Fibroblast of skin of right biceps (primary cell): ENCODE results near the gene NAA80.

Experiments
- DNase-seq: peaks from one replicate; pipeline ENCODE4 v3.0.0-alpha.2; 2013

The NAA80 gene

DNA sequence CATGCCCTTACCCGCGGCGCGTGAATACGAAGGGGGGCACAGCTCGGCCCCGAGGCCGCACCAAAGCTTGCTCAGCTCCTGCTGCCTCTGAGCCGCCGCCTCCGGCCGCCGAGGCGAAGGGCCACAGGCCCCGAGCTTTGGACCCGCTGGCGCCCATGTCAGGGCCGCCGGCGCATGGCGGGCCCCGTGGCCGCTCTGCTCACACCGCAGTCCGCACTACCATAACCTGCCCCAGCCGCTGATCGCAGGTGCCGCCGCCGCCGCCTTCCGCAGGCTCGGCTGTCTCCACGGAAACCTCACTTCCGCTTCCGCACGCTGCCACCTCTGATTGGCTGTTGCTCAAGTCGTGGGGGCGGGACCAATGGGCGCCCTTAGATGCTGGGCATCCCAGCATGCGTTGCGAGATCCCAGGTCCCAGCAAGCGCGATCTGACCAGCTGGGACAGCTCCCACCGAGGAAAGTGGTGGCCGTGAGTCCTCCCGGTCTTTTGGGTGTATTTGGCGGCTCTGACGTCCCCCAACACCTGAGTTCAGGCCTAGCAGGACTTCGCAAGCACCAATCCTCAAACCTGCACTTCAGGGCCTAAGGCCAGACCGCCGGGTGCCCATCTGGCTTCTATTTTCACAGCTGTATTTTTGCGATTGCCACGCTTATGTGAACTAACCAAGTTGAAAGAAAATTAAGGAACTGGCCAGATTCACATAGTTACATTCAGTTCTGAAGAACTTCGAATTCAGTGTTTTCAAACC lies 28.9 kb upstream of the NAA80 start, which contains the start of gene TUSC2:
Gene TUSC2 (minus strand): TSS at position 281 of the 749 bp plus-strand sequence. CDS start 124 bp downstream, at position 157.
- peak; percentile 94 for DNase-seq

DNA sequence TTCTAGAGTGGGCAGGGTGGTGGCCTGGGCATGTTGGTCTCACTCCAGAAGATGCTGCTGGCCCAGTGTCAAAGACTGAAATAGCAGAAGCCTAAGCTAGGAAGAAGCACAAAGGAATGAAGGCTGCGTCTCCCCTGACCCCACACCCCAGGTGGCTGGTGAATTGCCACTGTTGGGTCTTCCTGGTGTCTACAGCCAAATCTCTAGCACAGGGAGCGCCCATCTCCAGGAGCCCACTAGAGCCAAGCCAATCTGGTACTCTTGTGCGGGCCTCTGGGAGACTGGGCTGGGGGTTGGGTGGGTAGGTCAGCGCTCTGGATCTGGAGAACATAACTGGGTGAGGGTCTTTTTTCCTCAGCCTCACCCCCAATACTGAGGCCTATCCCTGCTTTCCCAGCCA lies 27.9 kb upstream of the NAA80 start:
- no peak for DNase-seq

DNA sequence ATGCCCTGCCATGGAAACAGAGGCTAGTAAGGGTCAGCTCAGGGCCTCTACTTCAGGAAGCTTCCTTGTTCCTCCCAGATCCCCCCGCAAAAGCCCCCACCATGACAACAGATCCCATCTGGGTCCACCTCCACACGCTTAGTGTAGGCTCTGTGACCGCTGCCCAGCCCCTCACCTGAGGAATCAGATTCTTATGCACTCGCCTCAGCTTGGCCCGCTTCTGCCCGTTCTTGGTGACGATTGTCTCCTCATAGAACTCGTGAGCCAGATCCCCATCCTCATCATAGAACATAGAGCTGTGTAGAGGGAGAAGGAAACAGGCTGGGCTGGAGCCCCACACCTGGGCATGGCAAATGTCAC lies 27.0 kb upstream of the NAA80 start:
- DNase-seq: no peak

DNA sequence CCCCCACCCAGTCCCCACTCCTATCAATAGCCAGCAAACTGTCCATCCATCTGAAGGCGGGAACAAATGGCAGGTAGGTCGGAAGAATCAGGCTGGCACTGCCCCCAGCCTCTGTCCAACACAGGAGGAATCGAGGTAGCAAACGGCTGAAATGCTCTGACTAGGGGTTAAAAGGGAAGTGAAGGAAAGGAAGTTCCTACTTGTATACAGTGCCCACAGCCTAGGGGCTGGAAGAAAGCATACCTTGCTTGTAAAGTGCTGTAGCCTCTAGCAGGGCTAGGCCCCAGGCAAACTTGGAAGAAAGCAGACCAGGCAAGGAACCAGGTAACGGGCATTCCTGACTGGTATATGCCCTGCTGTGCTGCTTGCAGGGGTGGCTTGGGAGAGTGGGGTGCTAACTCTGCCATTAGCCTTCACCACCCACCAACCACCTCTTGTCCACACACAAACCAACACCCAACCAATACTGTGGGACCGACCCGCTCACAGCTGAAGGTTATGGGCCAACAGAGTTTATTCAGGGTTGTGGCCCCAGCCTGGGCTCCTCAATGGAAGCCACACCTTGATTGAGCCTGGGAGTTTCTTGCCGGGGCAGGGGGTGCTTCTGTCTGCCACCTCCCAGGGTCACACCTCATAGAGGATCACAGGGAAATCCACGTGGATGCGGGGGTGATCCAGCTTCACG lies 26.4 kb upstream of the NAA80 start:
- no peak for DNase-seq

DNA sequence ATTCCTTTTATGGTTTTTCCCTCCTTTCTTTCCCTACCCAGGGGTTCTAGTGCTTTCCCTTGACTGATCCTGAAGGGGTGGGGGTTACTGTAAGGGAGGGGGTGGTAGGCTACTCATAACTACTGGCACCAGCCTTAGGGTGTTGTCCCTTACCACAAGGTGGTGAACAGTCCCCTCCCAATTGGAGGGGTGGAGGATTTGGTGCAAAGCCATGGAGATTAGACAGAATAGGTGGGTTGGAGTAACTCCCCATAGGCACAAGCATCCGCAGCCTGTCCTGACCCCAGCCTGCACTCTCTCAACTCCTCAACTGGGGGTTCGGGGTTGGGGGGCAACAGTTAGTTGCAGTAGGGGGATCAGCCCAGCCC lies 25.9 kb upstream of the NAA80 start:
- no peak for DNase-seq

DNA sequence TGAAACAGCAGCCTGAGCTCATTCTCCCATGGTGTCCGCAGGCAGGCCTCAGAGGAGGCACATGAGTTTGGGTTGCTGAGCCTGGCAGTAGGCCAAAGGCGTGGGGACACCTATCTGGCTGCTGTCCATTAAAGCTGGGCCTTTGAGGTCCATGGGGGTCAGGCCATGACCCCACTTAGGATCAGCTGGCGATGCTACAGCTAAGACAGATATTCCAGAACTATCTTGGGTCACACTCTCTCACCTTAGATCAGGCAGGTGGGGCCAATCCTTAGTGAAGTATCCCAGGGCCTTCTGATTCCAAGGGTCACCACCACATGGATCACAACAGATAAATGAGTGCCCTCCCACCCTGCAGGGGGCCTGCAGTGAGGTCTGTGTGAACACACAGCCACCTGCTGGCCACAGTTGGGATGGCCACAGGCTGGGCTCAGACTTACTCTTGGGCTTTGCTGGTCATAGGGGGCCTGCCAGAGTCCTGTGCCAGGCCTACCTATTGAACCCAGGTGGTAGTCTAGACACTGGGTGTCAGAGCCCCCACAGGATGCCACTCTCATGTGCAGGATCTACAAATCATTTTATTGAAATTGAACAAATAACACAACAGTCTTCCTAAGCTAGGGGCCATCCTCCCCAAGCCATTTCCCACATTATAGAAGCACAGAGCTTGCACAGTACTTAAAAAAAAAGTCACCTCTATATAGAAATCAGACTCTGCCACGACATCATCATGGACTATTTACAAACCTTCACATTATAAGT lies 25.3 kb upstream of the NAA80 start:
- DNase-seq: peak; percentile 64

DNA sequence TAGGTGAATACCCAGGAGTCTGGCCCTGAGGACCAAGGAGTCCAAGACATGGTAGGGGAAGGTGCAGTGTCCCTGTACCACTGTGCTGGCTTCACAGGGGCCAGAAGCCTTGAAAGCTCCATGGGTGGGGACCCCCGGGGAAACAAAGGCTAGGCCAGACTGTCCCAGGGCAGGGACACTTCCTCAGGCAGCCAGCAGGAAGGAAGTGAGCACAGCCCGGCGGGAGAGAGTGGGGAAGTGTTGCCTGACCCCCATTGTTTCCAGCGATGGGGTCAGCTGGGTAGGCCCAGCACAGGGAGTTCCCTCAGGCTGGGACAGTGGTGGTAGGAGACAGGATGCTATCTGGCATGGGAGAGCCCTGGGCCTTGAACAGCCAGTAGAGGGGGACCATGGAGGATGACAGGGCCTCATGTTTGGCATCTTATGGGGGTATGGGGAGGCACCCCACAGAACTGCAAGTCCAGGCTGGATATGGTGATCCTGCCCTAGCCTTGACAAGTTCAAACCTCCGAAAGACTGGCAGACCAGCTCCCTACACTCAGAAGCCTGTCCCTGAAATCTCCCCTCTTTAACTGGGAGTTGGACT lies 24.5 kb upstream of the NAA80 start:
- no peak for DNase-seq

DNA sequence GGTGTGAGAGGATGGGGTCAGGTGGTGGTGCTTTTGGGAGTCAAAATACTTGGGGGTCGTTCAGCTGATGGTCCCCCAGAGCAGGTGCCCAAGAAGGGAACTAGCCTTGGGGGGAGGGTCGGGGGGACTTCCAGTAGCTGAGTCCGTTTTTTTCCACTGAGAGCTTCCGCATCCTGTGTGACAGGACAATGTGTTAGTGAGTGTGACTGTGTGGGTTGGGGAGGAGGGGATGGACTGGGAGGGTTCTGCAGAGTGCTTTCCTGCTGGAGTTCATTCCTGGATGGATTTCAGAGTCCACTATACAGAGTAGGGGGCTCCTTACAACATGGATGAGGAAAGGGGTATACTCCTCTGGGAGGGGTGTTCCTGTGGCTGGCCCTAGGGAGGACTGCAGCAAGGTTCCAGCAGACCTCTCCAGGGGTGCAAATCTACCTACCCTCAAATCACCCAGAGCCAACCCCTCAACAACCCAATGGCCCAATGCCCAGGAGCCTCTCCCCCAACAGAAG lies 23.9 kb upstream of the NAA80 start:
- no peak for DNase-seq

DNA sequence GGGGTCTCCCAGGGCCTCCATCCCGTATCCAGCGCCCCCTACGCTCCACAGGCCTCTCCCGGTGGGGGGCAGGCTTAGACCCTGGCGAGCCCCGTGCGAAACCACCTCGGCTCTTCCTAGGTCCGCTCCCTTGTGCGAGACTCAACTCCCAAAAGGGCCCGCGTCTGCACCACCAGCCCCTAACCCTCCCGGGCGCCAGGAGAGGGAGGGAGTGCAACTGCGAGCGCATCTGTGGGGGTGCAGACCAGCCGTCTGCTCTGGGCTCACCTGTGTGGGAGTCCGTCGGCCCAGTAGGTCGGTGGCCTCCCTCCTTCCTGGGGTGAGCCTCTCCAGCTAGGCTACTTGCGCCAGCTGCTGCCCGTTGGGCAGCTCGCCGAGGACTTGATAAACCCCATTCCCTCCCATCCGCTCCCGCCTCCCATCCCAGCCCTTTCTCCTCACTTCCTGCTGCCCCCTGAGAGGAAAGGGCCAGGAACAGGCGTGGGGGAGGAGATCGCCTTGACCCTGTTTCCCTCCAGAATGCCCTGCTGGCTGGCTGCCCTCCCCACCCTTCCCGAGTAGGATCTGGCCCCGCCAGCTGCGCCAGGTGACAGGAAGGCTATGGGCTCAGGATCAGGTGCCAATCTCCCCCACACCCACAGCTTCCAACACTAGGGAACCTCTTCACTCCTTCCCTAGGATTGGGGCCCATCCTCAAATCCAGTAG lies 23.3 kb upstream of the NAA80 start, which contains the start of gene HYAL2:
Gene HYAL2 (minus strand): TSS at position 360 of the 706 bp plus-strand sequence. CDS start 2,256 bp downstream, outside the sequence.
- DNase-seq: no peak

DNA sequence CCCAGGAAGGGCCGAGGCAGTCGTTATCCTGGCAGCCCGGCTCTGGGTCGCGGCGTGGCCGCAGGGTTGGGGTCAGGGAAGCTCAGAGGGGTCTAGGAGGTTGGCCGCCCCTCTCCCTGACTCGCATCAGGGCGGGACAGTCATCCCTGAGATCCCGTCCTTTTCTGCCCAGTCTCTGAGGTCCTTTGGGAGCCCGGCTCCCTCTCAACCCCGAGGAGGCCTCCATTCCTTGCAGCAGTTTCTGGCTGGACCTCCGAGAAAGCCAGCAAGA lies 22.8 kb upstream of the NAA80 start:
- DNase-seq: no peak

DNA sequence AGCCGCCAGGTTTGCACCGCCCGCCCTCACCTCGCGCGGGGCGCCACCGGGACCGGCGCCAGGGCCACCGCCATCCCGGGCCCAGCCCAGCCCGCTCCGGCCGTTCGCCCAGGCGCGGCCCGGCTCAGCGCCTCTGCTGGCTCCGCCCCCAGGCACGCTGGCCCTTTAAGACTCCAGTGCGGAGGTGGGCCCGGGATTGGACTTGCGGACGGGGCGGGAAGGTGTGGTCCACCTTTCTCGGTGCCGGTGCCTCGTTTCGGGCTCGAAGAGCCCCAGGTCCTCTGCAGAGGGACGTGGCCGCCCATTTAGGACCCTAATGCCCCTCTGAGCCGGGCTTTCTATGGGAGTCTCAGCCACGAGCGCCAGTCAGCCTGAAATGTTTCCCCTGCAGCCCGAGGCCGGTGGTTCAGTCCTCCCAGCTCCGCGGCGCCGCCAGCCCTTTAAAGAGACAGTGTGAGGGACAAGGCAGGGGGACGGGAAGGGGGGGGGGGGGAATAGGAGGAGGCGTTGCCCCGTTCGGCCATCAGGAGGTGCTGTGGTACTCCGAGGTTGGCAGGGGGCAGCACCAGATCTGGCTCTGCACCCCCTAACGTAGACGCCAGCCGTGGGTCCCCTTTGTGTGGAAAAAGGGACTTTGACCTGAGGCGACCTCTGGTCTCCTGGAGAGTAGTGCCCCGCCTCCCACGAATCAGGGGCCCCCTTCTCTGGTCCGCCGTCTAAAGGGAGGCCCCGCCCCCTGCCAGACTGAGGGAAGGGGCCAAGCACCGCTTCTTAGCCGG lies 22.3 kb upstream of the NAA80 start:
- peak; percentile 91 for DNase-seq

DNA sequence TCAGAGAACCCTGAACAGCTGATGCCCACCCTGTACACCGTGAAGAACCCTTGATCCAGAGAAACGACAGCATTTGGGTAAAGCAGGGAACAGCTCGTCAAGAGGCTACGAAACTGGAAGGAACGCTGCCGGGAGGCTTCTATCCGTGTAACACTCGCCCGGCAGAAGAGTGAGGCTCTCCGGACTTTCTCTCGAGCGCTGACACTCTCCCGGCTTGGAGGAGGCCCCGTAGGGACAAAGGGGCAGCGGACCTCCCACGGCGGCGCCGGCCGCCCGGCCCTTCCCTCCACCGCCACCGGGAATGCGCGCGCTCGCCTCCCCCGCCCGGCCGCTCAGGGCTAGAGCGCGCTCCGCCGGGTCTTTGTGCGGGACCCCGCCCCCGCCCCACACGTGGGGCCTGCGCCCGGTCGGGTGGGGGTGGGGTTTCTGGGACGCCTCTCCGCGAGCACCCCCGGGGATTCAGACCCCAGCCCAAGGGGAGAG lies 21.7 kb upstream of the NAA80 start:
- DNase-seq: peak; percentile 77

DNA sequence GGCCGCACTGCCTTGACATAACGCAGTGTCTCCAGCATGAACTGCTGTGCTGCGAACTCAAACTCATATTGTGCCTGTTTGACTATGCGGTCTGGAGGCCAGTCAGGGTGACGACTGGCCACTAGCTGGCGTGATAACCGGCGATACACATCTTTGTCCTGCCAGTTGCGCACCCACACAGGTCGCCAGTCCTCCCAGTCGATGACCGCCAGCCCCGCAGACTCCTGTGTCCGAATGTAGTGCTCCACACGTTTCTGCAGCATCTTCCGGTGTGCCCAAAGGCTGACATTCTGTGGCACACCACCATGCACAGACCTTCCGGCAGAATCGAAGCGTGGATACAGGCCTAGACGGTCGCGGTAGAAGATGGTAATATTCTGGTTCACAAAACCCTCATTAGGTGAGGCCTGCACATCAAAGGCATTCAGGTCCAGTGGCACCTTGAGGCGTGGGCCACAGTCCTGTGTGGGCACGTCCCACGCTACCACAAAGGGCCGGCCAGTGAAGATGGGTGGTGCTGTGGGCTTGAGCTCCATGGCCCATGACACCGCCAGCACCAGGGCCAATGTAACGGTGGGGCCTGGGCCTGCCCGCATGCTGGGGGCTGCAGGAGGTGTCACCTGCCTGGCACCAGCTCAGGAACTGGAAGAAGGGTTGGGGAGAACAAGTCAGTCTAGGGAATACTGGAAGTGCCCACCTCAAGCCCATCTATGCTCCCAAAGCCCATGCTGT lies 20.9 kb upstream of the NAA80 start:
- no peak for DNase-seq

DNA sequence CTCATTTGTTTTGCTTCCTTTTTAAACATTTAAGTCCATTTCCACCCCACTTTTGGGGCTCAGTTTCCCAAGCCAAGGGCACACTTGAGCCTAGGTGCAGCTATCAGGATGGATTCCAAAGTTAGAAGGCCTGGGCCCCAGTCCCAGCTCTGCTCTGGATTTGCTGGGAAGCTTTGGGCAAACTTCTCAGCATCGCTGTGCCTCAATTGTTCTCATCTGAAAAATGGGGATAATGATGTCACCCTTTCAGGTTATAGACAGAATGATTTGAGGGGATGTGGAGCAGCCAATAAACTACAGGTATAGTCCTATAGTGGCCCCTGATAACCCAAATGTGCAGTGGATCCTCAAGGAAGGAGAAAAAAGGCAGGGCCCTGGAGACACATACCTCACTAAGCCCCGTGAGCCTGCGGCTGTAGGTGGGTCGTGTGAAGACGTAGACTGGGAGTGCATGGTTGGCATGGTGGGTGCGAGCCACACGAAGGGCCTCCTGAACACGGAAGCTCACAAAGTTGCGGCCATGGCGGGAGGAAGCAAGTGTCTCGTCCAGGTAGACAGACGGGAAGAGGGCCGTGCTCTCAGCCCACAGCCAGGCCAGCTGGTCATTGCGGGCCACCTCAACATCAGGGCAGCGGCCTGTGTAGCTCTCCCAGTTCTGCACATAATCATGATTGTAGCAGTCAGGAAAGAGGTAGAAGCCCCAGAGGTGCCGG lies 20.1 kb upstream of the NAA80 start:
- no peak for DNase-seq

DNA sequence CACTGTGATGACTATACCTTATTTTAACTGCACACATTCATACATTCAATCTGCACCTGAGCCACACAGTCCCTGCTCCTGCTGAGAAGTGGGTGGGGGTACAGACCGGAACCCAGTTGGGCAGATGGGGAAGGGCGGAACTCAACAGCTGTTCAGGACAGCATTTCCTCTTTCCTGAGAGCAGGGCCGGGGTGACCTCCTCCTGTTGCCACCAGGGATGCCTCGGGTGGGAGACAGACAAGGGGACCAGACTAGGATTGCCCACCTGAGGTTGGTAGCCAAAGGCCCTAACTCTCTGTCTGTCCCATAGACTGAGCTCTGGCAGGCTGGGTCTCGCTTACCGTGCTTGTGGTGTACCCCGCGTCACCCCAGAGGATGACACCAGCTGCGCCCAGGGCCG lies 19.4 kb upstream of the NAA80 start:
- no peak for DNase-seq

DNA sequence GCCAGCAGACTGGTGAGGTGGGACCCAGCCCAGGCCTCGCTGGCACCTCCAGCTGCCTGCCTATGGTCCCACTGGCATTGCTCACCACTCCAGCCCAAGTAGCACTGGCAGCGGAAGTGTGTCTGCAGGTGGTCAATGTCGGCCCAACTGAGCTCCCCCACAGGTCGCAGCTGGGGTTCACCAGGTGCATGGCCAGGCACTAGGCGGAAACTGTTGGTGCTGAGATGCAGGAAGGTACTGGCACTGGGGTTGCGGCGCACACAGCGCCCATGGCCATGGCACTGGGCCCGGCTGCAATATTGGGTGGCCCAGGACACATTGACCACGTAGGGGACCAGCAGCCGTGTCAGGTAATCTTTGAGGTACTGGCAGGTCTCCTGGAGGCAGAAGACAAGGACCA lies 19.0 kb upstream of the NAA80 start:
- no peak for DNase-seq

DNA sequence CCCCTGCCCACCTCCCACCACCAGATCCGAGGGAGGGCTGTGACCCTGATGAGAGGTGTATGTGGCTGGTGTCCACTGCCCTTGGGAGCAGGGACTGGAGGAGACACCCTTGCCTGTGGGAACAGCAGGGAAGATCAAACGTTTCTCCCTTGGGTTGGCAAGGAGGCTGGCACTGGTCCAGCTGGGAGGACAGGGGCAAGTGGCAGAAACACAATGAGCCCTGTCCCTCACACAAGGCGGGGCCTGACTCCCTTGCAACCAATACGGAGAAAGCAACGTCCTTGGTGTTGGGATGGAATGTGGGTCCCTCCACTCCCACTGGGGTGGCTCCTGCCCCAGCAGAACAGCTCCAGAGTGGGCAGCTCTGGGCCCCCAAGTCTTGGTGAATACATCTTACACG lies 18.1 kb upstream of the NAA80 start:
- DNase-seq: no peak

DNA sequence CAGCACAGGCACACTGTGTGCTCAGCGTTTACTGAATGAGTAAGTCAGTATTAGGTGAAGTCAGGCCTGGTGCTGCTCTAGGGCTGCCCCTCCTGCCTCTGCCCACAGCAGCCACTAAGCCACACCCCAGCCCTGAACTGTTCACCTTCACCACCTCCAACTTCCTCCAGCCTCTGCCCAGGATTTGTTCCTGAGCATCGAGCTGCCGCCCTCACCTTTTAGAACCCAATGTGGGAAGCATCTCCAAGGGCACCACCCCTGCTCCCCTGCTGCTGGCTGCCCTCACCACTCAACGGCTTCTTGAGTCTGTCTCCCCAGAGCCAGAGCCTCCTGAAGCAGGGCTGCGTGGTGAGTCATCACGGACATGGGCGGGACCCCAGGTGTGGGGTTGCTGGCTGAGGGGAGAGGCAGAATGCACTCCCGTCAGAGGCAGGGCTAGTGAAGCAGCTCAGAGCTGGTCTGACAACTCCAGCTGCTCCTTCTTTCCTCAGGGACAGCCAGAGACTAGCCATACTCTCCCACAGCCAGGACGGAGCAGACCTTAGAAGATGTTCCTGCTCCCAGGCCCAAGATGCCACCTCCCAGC lies 17.5 kb upstream of the NAA80 start:
- no peak for DNase-seq

DNA sequence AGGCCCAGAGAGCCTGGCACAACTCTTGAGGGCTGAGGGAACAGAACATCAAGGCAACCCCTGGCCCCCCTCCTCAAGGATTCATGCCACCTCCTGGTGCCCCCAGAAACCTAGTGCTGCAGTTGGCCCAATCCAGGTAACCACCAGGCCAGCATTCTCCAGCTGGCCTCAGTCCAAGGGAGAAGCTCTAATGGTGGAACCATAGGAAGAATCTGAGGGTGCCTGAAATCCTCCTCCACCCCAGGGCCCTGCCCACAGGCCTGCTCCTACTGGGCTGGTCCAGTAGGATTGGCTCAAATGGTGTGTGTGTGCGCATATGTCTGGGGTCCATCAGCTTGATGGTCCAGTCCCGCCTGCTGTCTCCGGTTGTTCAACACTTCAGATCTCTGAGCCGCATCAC lies 15.6 kb upstream of the NAA80 start:
- no peak for DNase-seq

DNA sequence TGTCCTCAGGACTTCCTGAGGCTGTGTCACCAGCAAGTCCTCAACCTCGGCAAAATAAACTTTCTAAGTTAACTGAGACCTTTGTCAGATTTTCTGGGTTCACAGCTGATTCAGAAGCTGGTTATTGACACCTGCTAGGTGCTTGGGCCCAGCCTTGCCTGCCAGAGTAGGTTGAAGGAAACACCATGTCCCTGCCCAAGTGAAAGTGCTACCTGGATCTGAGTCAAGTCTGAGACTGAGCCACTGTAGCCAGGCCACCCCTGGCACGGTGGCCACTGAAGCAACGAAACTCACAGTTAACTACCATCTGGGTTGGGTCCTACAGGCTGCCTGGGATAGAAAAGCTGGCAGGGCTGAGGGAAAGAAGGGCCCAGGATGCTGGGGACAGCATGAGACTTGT lies 15.1 kb upstream of the NAA80 start:
- no peak for DNase-seq
